Fibroblast of the aortic adventitia (primary cell): ENCODE measurements around the gene LYPD8. TPM values are rescaled to one million over a fixed set of nuclear protein-coding genes. Genes with fewer than 3 reads are reported as not detected.
"Not testable (repeated sequence)": the region's sequence is repeated elsewhere in the genome, so short reads cannot be mapped to it uniquely, and the experiment has no call there.

ENCODE experiments used
- DNase-seq: peaks from one replicate; pipeline ENCODE4 v3.0.0-alpha.2; 2010; ENCODE audit warnings: low read depth
- H3K4me3 ChIP-seq: 2 replicates; pipeline ENCODE4 v1.5.1; 2011; ENCODE audit warnings: low read depth, mild to moderate bottlenecking, control low read depth, low read length, moderate library complexity
- total RNA-seq: library from RNA; depleted of rRNA; stranded (reverse); fragments of >200 nt; gene quantifications from 2 replicates; pipeline ENCODE4 v1.2.3, GENCODE V29; 2012; ENCODE audit warnings: low replicate concordance
- TF ChIP-seq, protein P1 (sequence below): IDR thresholded peaks from 2 replicates; pipeline ENCODE4 v1.5.1; 2011; ENCODE audit warnings: mild to moderate bottlenecking, low read length, control low read depth, inconsistent platforms; ENCODE audit not compliant: insufficient read depth

The LYPD8 gene
- total RNA-seq, 1 donor: 0.27 TPM

GRCh38 chr1:248792342-248792741 lies 36.8 kb upstream of the LYPD8 start:
- no peak for DNase-seq
- H3K4me3 ChIP-seq: no peak overlapping the region
- TF ChIP-seq, protein P1, sequence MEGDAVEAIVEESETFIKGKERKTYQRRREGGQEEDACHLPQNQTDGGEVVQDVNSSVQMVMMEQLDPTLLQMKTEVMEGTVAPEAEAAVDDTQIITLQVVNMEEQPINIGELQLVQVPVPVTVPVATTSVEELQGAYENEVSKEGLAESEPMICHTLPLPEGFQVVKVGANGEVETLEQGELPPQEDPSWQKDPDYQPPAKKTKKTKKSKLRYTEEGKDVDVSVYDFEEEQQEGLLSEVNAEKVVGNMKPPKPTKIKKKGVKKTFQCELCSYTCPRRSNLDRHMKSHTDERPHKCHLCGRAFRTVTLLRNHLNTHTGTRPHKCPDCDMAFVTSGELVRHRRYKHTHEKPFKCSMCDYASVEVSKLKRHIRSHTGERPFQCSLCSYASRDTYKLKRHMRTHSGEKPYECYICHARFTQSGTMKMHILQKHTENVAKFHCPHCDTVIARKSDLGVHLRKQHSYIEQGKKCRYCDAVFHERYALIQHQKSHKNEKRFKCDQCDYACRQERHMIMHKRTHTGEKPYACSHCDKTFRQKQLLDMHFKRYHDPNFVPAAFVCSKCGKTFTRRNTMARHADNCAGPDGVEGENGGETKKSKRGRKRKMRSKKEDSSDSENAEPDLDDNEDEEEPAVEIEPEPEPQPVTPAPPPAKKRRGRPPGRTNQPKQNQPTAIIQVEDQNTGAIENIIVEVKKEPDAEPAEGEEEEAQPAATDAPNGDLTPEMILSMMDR: no peak

- DNase-seq: no peak
- TF ChIP-seq, protein P1: no peak
- no peak overlapping the region for H3K4me3 ChIP-seq
Observed at GRCh38 chr1:248791010-248791409, 35.5 kb upstream of the LYPD8 start.

DNA sequence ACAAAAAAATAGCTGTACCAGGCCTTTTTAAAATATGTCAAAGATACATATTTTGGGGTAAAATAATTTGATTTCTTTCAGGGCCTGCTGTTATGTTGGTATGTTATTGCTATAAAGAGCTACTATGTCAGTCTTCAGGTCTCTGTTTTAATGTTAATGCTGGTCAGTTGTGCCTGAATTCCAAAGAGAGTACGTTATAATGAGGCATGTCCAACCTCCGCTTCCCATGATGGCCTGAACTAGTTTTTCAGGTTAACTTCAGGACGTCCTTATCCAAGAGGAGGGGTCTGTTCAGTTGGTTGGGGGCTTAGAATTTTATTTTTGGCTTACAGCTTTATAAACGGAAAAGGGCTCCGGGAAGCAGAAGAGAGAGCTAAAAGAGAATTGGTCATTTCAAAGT lies 34.9 kb upstream of the LYPD8 start:
- TF ChIP-seq, protein P1: no peak
- DNase-seq: no peak

GRCh38 chr1:248789337-248789736 lies 33.8 kb upstream of the LYPD8 start:
- DNase-seq, H3K4me3 ChIP-seq: not testable (repeated sequence)

More for the DNA sequence above, 34.9 kb upstream of the LYPD8 start:
- no peak overlapping the region for H3K4me3 ChIP-seq

DNA sequence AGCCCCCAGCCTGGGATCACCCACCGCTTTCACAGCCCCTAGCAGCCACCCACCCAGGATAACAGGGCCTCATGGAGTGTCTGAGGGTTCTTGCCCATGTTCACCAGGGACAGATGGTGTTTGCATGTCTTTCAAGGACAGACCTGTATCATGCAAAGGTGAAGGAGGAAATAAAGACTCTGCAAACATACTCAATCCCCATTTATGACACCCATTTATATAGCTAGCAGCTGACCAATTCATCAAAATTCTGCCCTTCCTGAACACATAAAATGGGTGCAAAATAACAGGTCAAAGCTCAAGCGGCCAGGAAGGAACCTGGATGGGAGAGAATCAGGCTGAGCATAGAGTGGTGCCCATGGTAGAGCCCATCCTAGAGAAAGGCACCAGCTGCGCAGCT lies 32.8 kb upstream of the LYPD8 start:
- no peak overlapping the region for H3K4me3 ChIP-seq
- TF ChIP-seq, protein P1: no peak
- no peak for DNase-seq

DNA sequence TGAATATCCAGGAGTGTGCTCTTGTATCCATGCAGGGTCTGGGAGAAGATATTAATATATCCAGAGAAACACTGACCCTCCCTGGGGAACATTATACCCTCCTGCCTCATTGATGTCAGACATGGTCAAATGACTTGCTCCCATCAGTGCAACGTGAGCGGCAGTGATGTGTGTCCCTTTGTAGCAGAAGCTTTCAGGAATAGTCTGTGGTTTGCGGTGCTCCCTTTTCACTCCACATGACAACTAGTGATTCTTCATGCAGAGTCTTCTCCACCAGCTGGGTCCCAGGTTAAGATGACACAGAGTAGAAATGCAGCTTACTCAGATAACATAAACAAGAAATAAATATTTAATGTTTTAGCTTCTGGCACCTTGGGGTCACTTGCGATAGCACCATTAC lies 31.9 kb upstream of the LYPD8 start:
- TF ChIP-seq, protein P1: no peak
- DNase-seq: no peak
- H3K4me3 ChIP-seq: no peak overlapping the region

DNA sequence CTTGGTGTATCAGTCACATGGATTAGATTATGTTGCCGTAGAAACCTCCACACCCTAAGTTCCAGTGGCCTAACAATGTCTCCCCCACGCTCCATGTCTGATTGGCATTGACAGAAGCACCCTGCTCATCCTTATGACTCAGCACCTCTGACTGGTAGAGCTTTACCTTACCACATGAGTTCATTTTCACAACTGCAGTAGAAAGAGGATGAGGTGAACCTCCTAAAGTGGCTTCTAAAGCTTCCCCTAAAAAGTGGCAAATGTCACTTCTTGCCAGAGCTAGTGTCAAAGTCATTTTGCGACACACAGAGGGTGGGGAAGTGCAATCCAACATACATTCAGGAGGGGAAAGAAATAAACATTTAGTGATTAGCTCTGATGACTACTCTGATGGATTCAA lies 30.6 kb upstream of the LYPD8 start:
- H3K4me3 ChIP-seq: no peak overlapping the region
- no peak for DNase-seq
- TF ChIP-seq, protein P1: no peak

GRCh38 chr1:248783367-248783766 lies 27.8 kb upstream of the LYPD8 start:
- TF ChIP-seq, protein P1: no peak
- H3K4me3 ChIP-seq: no peak overlapping the region
- DNase-seq: no peak
